Small intestine (tissue), 7 donors: ENCODE results near the gene AK9. TPM values are rescaled to one million over a fixed set of nuclear protein-coding genes. Genes with fewer than 3 reads are reported as not detected.
A peak's percentile ranks its signal among the peaks of the same experiment; 100 is the strongest.

ENCODE experiments used
- DNase-seq, 2 donors: peaks; one replicate each; pipeline versions ENCODE4 v3.0.0 to v3.0.0-alpha.2; 2013
- FAIRE-seq: peaks from 2 replicates; lab custom pipeline; 2012; peaks lifted over from hg19 to GRCh38; lab: Jason Lieb, UNC
- H3K27ac ChIP-seq, 3 donors: one replicate each; pipeline ENCODE4 v1.5.1; 2013; ENCODE audit warnings: low read length in 2 of 3, mild to moderate bottlenecking in 2 of 3, control low read depth in 1 of 3, inconsistent platforms in 1 of 3, low read depth in 1 of 3, moderate library complexity in 1 of 3
- H3K27me3 ChIP-seq, 3 donors: one replicate each; pipeline ENCODE4 v1.6.1; 2013; ENCODE audit warnings: low read length in 3 of 3, inconsistent platforms in 1 of 3; ENCODE audit not compliant: control insufficient read depth in 3 of 3, insufficient read depth in 3 of 3
- H3K36me3 ChIP-seq, 3 donors: one replicate each; pipeline ENCODE4 v1.6.1; 2013; ENCODE audit warnings: low read length in 3 of 3, inconsistent platforms in 1 of 3, low read depth in 1 of 3, mild to moderate bottlenecking in 1 of 3, moderate library complexity in 1 of 3; ENCODE audit not compliant: control insufficient read depth in 3 of 3, insufficient read depth in 2 of 3
- H3K4me1 ChIP-seq, 3 donors: one replicate each; pipeline ENCODE4 v1.6.1; 2013; ENCODE audit warnings: low read length in 2 of 3, inconsistent platforms in 1 of 3, low read depth in 1 of 3, mild to moderate bottlenecking in 1 of 3, moderate library complexity in 1 of 3; ENCODE audit not compliant: control insufficient read depth in 3 of 3, insufficient read depth in 2 of 3
- H3K4me3 ChIP-seq, 3 donors: one replicate each; pipeline ENCODE4 v1.5.1; 2013; ENCODE audit warnings: low read length in 3 of 3, control low read depth in 1 of 3, inconsistent platforms in 1 of 3, low read depth in 1 of 3, mild to moderate bottlenecking in 1 of 3, moderate library complexity in 1 of 3
- H3K9me3 ChIP-seq, 2 donors: one replicate each; pipeline ENCODE4 v1.6.1; 2013; ENCODE audit warnings: low read depth in 1 of 2, low read length in 1 of 2; ENCODE audit not compliant: control insufficient read depth in 2 of 2, insufficient read depth in 1 of 2
- WGBS, 3 donors: extraction: QIAGEN DNeasy Blood & Tissue Kit; methylation state at CpG; one replicate each; pipeline ENCODE4 v1.1.7; 2013; 5-methylcytosine and 5-hydroxymethylcytosine counted together
- polyA plus RNA-seq, 4 donors: library from polyadenylated mRNA; stranded (reverse) in 3 of 4; unstranded in 1 of 4; fragments of 200-250 nt in 3 of 4; fragments of 120-200 nt in 1 of 4; gene quantifications; one replicate each; pipeline versions ENCODE4 v1.2.1 to v1.2.3, GENCODE V29; 2013
- donor health status: healthy with polysubstance abuse.
- donor health status: control.
- donor health status: control.
- donor health status: Bipolar disorder and iron deficiency.
- donor health status: healthy.

AK9 gene
- polyA plus RNA-seq, 4 donors, result 2.9 to 7.0 (median 4.3) TPM

- 56 to 71% (median 59%) methylated on average over 1 of the region's 1 CpG for WGBS, 3 donors
- DNase-seq, result peak; percentile 47 to 56
These were observed 204.9 kb downstream of the AK9 start for GRCh38 chr6:109486068-109486467.

GRCh38 chr6:109485266-109485935, 205.6 kb downstream of the AK9 start:
- Histone ChIP-seq H3K27me3 (no peaks in the 10 kb centered on the region), H3K9me3 (no peaks in the 10 kb centered on the region), H3K27ac (peak overlapping the region in 1 of 3 donors; percentile 6), H3K36me3 (peaks cover 3 to 6% (median 4%) of the 10 kb centered on the region in 3 donors), H3K4me3 (no peak overlapping the region), H3K4me1 (peaks cover 9 to 21% (median 18%) of the 10 kb centered on the region in 3 donors)
- DNase-seq (no peak), FAIRE-seq (no peak)
- WGBS, 3 donors, result 80 to 88% (median 86%) methylated on average over 3 of the region's 3 CpGs

More at GRCh38 chr6:109486068-109486467, 204.9 kb downstream of the AK9 start:
- H3K27ac ChIP-seq, result peak overlapping the region in 1 of 3 donors; percentile 6
- H3K4me3 ChIP-seq, result no peak overlapping the region
- H3K9me3 ChIP-seq, result no peaks in the 10 kb centered on the region
- H3K27me3 ChIP-seq, result no peaks in the 10 kb centered on the region
- H3K36me3 ChIP-seq, result peaks cover 0 to 3% (median 0%) of the 10 kb centered on the region in 3 donors
- FAIRE-seq, result no peak
- H3K4me1 ChIP-seq, result peaks cover 4 to 14% (median 11%) of the 10 kb centered on the region in 3 donors

GRCh38 chr6:109484122-109484521, 206.9 kb downstream of the AK9 start:
- DNase-seq (no peak), FAIRE-seq (no peak)
- Histone ChIP-seq H3K27me3 (no peaks in the 10 kb centered on the region), H3K36me3 (peaks cover 3 to 6% (median 4%) of the 10 kb centered on the region in 3 donors), H3K4me3 (no peak overlapping the region), H3K9me3 (no peaks in the 10 kb centered on the region), H3K4me1 (peaks cover 13 to 26% (median 24%) of the 10 kb centered on the region in 3 donors), H3K27ac (no peak overlapping the region)
- WGBS, 3 donors, result 53 to 67% (median 58%) methylated on average over 3 of the region's 3 CpGs

GRCh38 chr6:109483735-109484057, 207.3 kb downstream of the AK9 start:
- DNase-seq (no peak), FAIRE-seq (no peak)
- WGBS, 3 donors, result 0 to 4% (median 0%) methylated on average over 6 of the region's 6 CpGs
- H3K4me1 ChIP-seq, result peaks cover 13 to 27% (median 24%) of the 10 kb centered on the region in 3 donors
- H3K27ac ChIP-seq, result peak overlapping the region in 2 of 3 donors; percentile 51 to 61
- H3K27me3 ChIP-seq, result no peaks in the 10 kb centered on the region
- no peaks in the 10 kb centered on the region for H3K9me3 ChIP-seq
- peak overlapping the region; percentile 7 to 48 (median 29) for H3K4me3 ChIP-seq
- peaks cover 3 to 6% (median 4%) of the 10 kb centered on the region in 3 donors for H3K36me3 ChIP-seq

- H3K4me1 ChIP-seq, result peaks cover 13 to 33% (median 24%) of the 10 kb centered on the region in 3 donors
- no peaks in the 10 kb centered on the region for H3K27me3 ChIP-seq
- H3K4me3 ChIP-seq, result peak within 1 kb of the TSS; percentile 71 to 96 (median 84)
- FAIRE-seq, result no peak
- peak; percentile 91 to 94 for DNase-seq
- peaks cover 3 to 6% (median 4%) of the 10 kb centered on the region in 3 donors for H3K36me3 ChIP-seq
- H3K9me3 ChIP-seq, result no peaks in the 10 kb centered on the region
- 0 to 2% (median 1%) methylated on average over 34 to 93 of the region's 97 CpGs for WGBS, 3 donors
- H3K27ac ChIP-seq, result peak within 1 kb of the TSS; percentile 72 to 84 (median 73)
These were observed 207.9 kb downstream of the AK9 start, which contains the start of gene ZBTB24 for GRCh38 chr6:109482905-109483734. ZBTB24 (minus strand) TSS chr6:109483219; CDS start chr6:109482026, 1,193 bp downstream.

GRCh38 chr6:109480993-109481480, 210.0 kb downstream of the AK9 start:
- FAIRE-seq (no peak), DNase-seq (no peak)
- Histone ChIP-seq H3K4me3 (no peak overlapping the region), H3K27me3 (no peaks in the 10 kb centered on the region), H3K27ac (no peak overlapping the region), H3K36me3 (peaks cover 5 to 18% (median 9%) of the 10 kb centered on the region in 3 donors), H3K9me3 (no peaks in the 10 kb centered on the region), H3K4me1 (peaks cover 19 to 40% (median 24%) of the 10 kb centered on the region in 3 donors)
- 85 to 90% (median 86%) methylated on average over 7 of the region's 7 CpGs for WGBS, 3 donors

GRCh38 chr6:109478841-109479624, 212.0 kb downstream of the AK9 start:
- peaks cover 5 to 29% (median 11%) of the 10 kb centered on the region in 3 donors for H3K36me3 ChIP-seq
- peaks cover 19 to 40% (median 24%) of the 10 kb centered on the region in 3 donors for H3K4me1 ChIP-seq
- 33 to 61% (median 35%) methylated on average over 5 of the region's 5 CpGs for WGBS, 3 donors
- DNase-seq (peak in 1 of 2 donors; percentile 21), FAIRE-seq (no peak)
- no peak overlapping the region for H3K27ac ChIP-seq
- H3K27me3 ChIP-seq, result no peaks in the 10 kb centered on the region
- no peaks in the 10 kb centered on the region for H3K9me3 ChIP-seq
- no peak overlapping the region for H3K4me3 ChIP-seq
